ENCODE results near the gene SYT12. TPM values are rescaled to one million over a fixed set of nuclear protein-coding genes. Genes with fewer than 3 reads are reported as not detected.

The SYT12 gene
- total RNA-seq, 1 donor from 2014 or later = 0.40 TPM

DNA sequence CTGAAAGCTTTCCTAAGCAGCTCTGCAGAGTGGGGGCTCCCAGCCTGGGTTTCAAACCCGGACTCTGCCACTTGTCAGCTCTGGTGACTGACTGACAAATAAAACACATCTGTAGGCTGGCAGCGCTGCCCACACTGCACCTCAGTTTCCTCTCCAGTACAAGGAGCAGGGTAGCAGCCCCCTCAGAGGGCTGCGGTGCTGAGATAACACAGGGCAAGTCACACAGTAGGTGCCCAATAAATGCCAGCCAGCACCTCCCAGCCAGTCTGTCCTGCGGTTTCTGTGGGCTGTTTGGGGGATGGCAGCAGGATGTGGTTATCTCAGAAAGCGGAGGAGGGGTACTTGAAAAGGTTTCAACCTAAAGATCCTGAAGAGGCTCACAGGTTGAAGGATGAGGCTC lies 1.5 kb downstream of the SYT12 start:
- Mint-ChIP-seq H3K4me1 (peaks cover 10% of the 10 kb centered on the region), H3K9me3 (no peaks in the 10 kb centered on the region), H3K36me3 (no peaks in the 10 kb centered on the region), H3K4me3 (no peak overlapping the region), H3K27me3 (ENCODE audit: low read depth) (peaks cover 49% of the 10 kb centered on the region), H3K27ac (no peak overlapping the region)
- TF ChIP-seq, protein P1, sequence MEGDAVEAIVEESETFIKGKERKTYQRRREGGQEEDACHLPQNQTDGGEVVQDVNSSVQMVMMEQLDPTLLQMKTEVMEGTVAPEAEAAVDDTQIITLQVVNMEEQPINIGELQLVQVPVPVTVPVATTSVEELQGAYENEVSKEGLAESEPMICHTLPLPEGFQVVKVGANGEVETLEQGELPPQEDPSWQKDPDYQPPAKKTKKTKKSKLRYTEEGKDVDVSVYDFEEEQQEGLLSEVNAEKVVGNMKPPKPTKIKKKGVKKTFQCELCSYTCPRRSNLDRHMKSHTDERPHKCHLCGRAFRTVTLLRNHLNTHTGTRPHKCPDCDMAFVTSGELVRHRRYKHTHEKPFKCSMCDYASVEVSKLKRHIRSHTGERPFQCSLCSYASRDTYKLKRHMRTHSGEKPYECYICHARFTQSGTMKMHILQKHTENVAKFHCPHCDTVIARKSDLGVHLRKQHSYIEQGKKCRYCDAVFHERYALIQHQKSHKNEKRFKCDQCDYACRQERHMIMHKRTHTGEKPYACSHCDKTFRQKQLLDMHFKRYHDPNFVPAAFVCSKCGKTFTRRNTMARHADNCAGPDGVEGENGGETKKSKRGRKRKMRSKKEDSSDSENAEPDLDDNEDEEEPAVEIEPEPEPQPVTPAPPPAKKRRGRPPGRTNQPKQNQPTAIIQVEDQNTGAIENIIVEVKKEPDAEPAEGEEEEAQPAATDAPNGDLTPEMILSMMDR (IDR thresholded peaks at IDR 0.05; ENCODE audit: unreplicated experiment) = no peak
- no peak for DNase-seq (ENCODE audit: low spot score in 2 of 2, unreplicated experiment in 2 of 2)

DNA sequence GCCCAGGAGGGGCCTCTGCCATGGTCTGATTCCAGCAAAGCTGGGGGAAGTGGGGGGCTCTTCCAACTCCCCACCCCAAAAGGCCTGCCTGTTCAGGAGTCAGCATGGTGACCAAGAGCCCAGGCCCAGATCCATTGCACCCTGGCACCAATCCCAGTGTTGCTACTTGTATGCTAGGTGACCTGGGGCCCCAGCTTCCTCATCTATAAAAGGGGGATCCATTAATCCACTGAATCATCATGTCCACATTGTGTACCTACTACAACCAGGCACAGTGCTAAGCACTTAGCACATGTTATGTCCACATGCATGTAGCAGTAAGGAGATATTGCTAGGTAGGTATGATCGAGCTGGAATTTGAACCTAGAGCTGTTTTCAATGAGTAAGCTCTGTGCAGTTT lies 2.0 kb downstream of the SYT12 start:
- H3K27ac Mint-ChIP-seq = no peak overlapping the region
- peaks cover 49% of the 10 kb centered on the region for H3K27me3 Mint-ChIP-seq (ENCODE audit: low read depth)
- no peak overlapping the region for H3K4me3 Mint-ChIP-seq
- H3K4me1 Mint-ChIP-seq = peaks cover 10% of the 10 kb centered on the region
- H3K9me3 Mint-ChIP-seq = no peaks in the 10 kb centered on the region
- H3K36me3 Mint-ChIP-seq = no peaks in the 10 kb centered on the region
- TF ChIP-seq, protein P1 (IDR thresholded peaks at IDR 0.05; ENCODE audit: unreplicated experiment) = no peak
- DNase-seq (ENCODE audit: low spot score in 2 of 2, unreplicated experiment in 2 of 2) = no peak

DNA sequence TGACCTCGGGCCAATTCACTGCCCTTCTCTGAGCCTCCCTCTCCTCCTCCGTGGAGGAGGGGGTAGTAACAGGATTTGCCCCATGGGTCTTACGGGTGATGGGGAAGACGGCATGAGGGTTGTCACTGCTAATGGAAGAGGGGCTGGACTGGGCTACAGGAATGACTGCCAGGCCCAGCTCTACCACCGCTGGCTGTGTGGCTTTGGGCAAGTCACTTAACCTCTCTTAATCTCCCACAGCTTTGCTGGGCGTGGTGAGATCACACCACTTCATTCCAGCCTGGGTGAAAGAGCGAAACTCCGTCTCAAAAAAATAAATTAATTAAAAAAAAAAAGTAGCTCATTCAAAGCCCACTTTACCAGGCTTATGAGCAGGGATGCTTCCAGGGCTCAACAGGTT lies 2.8 kb downstream of the SYT12 start:
- no peak overlapping the region for H3K27ac Mint-ChIP-seq
- no peak for DNase-seq (ENCODE audit: low spot score in 2 of 2, unreplicated experiment in 2 of 2)
- no peak overlapping the region for H3K4me3 Mint-ChIP-seq
- TF ChIP-seq, protein P1 (IDR thresholded peaks at IDR 0.05; ENCODE audit: unreplicated experiment) = no peak
- H3K36me3 Mint-ChIP-seq = no peaks in the 10 kb centered on the region
- H3K27me3 Mint-ChIP-seq (ENCODE audit: low read depth) = peaks cover 50% of the 10 kb centered on the region
- H3K4me1 Mint-ChIP-seq = peaks cover 10% of the 10 kb centered on the region
- no peaks in the 10 kb centered on the region for H3K9me3 Mint-ChIP-seq

DNA sequence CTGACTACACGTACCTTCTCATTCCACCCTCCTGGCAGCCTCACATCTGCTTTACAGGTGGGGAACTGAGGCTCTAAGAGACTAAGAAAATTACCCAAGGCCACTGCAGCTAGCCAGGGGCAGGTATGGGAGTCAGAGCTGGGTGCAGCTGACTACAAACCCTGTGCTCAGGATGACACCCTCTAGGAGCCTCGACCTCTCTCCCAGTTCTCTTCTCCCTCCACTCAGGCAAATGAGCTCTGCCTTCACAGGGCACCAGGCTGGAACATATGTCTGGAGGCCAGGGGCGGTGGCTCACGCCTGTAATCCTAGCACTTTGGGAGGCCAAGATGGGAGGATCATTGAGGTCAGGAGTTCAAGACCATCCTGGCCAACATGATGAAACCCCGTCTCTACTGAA lies 4.0 kb downstream of the SYT12 start:
- TF ChIP-seq, protein P1 (IDR thresholded peaks at IDR 0.05; ENCODE audit: unreplicated experiment) = no peak
- H3K27me3 Mint-ChIP-seq (ENCODE audit: low read depth) = peaks cover 44% of the 10 kb centered on the region
- no peaks in the 10 kb centered on the region for H3K9me3 Mint-ChIP-seq
- no peak for DNase-seq (ENCODE audit: low spot score in 2 of 2, unreplicated experiment in 2 of 2)
- H3K27ac Mint-ChIP-seq = no peak overlapping the region
- peaks cover 17% of the 10 kb centered on the region for H3K4me1 Mint-ChIP-seq
- H3K4me3 Mint-ChIP-seq = no peak overlapping the region
- no peaks in the 10 kb centered on the region for H3K36me3 Mint-ChIP-seq

DNA sequence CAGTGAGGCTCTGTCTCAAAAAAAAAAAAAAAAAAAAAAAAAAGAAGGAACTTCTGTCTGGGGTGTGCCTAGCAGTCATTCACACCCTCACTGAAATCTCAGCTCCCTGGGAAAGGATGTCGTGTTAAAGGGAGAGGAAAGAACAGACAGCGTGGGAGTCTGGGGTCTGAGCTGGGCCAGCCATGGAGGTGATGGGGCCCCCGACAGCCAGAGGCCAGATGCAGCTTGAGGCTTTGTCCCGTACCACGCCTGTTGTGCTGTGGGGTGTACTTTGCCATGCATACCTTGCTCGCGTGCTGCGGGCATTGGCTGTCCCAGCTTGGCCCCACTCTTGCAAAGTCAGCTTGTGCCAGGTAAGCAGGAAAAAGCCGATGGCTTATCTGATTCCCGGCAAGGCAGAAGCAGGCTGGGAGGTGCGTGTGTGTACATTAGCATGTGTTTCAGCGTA lies 4.6 kb downstream of the SYT12 start:
- Mint-ChIP-seq H3K36me3 (no peaks in the 10 kb centered on the region), H3K27ac (no peak overlapping the region), H3K27me3 (ENCODE audit: low read depth) (peaks cover 38% of the 10 kb centered on the region), H3K9me3 (no peaks in the 10 kb centered on the region), H3K4me3 (no peak overlapping the region), H3K4me1 (peaks cover 14% of the 10 kb centered on the region)
- no peak for DNase-seq (ENCODE audit: low spot score in 2 of 2, unreplicated experiment in 2 of 2)
- TF ChIP-seq, protein P1 (IDR thresholded peaks at IDR 0.05; ENCODE audit: unreplicated experiment) = no peak
